CD4-positive, alpha-beta T cell (primary cell): Measurements from ENCODE around the gene GUCD1. TPM values are rescaled to one million over a fixed set of nuclear protein-coding genes. Genes with fewer than 3 reads are reported as not detected.

Source experiments
- ATAC-seq: fragments of 200-7000 bp; cut with Tn5 transposase; one replicate; pipeline ENCODE4 v1.10.0; 2022; ENCODE audit warnings: mild to moderate bottlenecking; ENCODE audit not compliant: poor library complexity
- CTCF ChIA-PET: fragments of 350-600 bp; sonication (Branson Sonifier 250); formaldehyde crosslinking; loops from one replicate; lab custom pipeline; 2021; ENCODE audit warnings: antibody characterized with exemption, inconsistent platforms; lab: Charles Lee
- POLR2A ChIA-PET: fragments of 350-600 bp; sonication (Branson Sonifier 250); formaldehyde crosslinking; loops from one replicate; lab custom pipeline; 2021; ENCODE audit warnings: antibody characterized with exemption, inconsistent platforms; lab: Charles Lee
- DNase-seq, 14 experiments: peaks; one replicate each; pipeline ENCODE4 v3.0.0-alpha.2; 2013 to 2020; ENCODE audit warnings: mixed read lengths in 2 of 14
- H3K27ac ChIP-seq, 2 donors: one replicate each; pipeline versions ENCODE4 v1.5.1 to v1.7.0; 2013; ENCODE audit warnings: low read length in 2 of 2, low read depth in 1 of 2, mild to moderate bottlenecking in 1 of 2
- H3K27me3 ChIP-seq, 2 experiments: 1 replicate in 1 of 2; 2 replicates in 1 of 2; pipeline versions ENCODE4 v1.6.1 to v1.7.0; 2013; ENCODE audit warnings: low read length in 2 of 2, control low read depth in 1 of 2, mild to moderate bottlenecking in 1 of 2, moderate library complexity in 1 of 2; ENCODE audit not compliant: insufficient read depth in 2 of 2, control insufficient read depth in 1 of 2
- H3K36me3 ChIP-seq: one replicate; pipeline ENCODE4 v1.6.1; 2013; ENCODE audit warnings: low read length, control low read depth; ENCODE audit not compliant: insufficient read depth
- H3K4me1 ChIP-seq: one replicate; pipeline ENCODE4 v1.6.1; 2013; ENCODE audit warnings: low read length, control low read depth; ENCODE audit not compliant: insufficient read depth
- H3K4me3 ChIP-seq: one replicate; pipeline ENCODE4 v1.5.1; 2013; ENCODE audit warnings: mild to moderate bottlenecking, low read length, moderate library complexity
- H3K9me3 ChIP-seq, 2 experiments: 1 replicate in 1 of 2; 2 replicates in 1 of 2; pipeline versions ENCODE4 v1.6.1 to v1.7.0; 2013; ENCODE audit warnings: low read length in 2 of 2, mild to moderate bottlenecking in 2 of 2, control low read depth in 1 of 2, moderate library complexity in 1 of 2; ENCODE audit not compliant: control insufficient read depth in 1 of 2, insufficient read depth in 1 of 2
- H3K27ac Mint-ChIP-seq: one replicate; pipeline ENCODE4 v1.8.0; 2020; ENCODE audit warnings: mixed read lengths
- H3K27me3 Mint-ChIP-seq: one replicate; pipeline ENCODE4 v1.8.0; 2021; ENCODE audit warnings: mixed read lengths
- H3K36me3 Mint-ChIP-seq: one replicate; pipeline ENCODE4 v1.8.0; 2021; ENCODE audit warnings: low read depth, mixed read lengths
- H3K4me1 Mint-ChIP-seq: one replicate; pipeline ENCODE4 v1.8.0; 2021; ENCODE audit warnings: low read depth, mixed read lengths
- H3K4me3 Mint-ChIP-seq: one replicate; pipeline ENCODE4 v1.8.0; 2020; ENCODE audit warnings: mild to moderate bottlenecking, mixed read lengths
- H3K9me3 Mint-ChIP-seq: one replicate; pipeline ENCODE4 v1.8.0; 2020; ENCODE audit warnings: mixed read lengths
- CTCF ChIP-seq: fragments of 200-600 bp; IDR thresholded peaks from one replicate; pipeline ENCODE4 v1.8.0; 2022; ENCODE audit warnings: antibody characterized with exemption, mild to moderate bottlenecking
- intact Hi-C, 2 experiments: fragments of 100-400 bp; cut with DNase I in 1 of 2; cut with micrococcal nuclease in 1 of 2; formaldehyde crosslinking; loops; one replicate each; pipeline versions ENCODE4 v1.15.1 to v1.9.0; 2023 to 2025; cut with DNase I, micrococcal nuclease
- total RNA-seq, 174 experiments: library from RNA in 2 of 174; stranded (reverse) in 2 of 174; gene quantifications; one replicate each; pipeline ENCODE4 v1.2.3 and lab custom pipeline; 2021 to 2026

The GUCD1 gene
- total RNA-seq, 2 experiments from 2014 or later, result 60.9 to 68.3 TPM

GRCh38 chr22:24550902-24551435 lies 4.0 kb downstream of the GUCD1 start:
- H3K9me3 ChIP-seq, result no peaks in the 10 kb centered on the region
- DNase-seq, result no peak
- H3K9me3 Mint-ChIP-seq, result no peaks in the 10 kb centered on the region
- H3K4me3 ChIP-seq, result no peak overlapping the region
- no peak overlapping the region for H3K27ac Mint-ChIP-seq
- H3K4me1 ChIP-seq, result peaks cover 21% of the 10 kb centered on the region
- peaks cover 44% of the 10 kb centered on the region for H3K4me1 Mint-ChIP-seq
- peaks cover 39% of the 10 kb centered on the region for H3K36me3 ChIP-seq
- H3K36me3 Mint-ChIP-seq, result peaks cover 62% of the 10 kb centered on the region
- H3K27me3 Mint-ChIP-seq, result no peaks in the 10 kb centered on the region
- no peak overlapping the region for H3K27ac ChIP-seq
- POLR2A ChIA-PET, result no interaction called here
- H3K4me3 Mint-ChIP-seq, result peak overlapping the region; percentile 20
- H3K27me3 ChIP-seq, result no peaks in the 10 kb centered on the region
- ATAC-seq, result no peak
- TF ChIP-seq CTCF, result no peak
- intact Hi-C loops, result loop anchor here in 1 of 2 experiments (5.0 to 10.0 kb wide), 4 partner anchors 636 to 1881 kb away; partner anchors contain the start of genes RAB36 and RSPH14
- CTCF ChIA-PET, result no interaction called here

GRCh38 chr22:24550028-24550901 lies 4.7 kb downstream of the GUCD1 start:
- intact Hi-C loops, result loop anchor here in 1 of 2 experiments (5.0 to 10.0 kb wide), 4 partner anchors 635 to 1882 kb away; partner anchors contain the start of genes RAB36 and RSPH14
- H3K9me3 Mint-ChIP-seq, result no peaks in the 10 kb centered on the region
- peak overlapping the region; percentile 45 for H3K4me3 Mint-ChIP-seq
- CTCF ChIA-PET, result no interaction called here
- H3K36me3 Mint-ChIP-seq, result peaks cover 58% of the 10 kb centered on the region
- H3K27me3 Mint-ChIP-seq, result no peaks in the 10 kb centered on the region
- POLR2A ChIA-PET, result no interaction called here
- no peaks in the 10 kb centered on the region for H3K9me3 ChIP-seq
- DNase-seq, result peak in 2 of 14 experiments; percentile 34 to 45
- H3K4me3 ChIP-seq, result no peak overlapping the region
- peaks cover 40% of the 10 kb centered on the region for H3K36me3 ChIP-seq
- peaks cover 38% of the 10 kb centered on the region for H3K4me1 Mint-ChIP-seq
- no peak for ATAC-seq
- no peak for TF ChIP-seq CTCF
- H3K27ac Mint-ChIP-seq, result no peak overlapping the region
- no peak overlapping the region for H3K27ac ChIP-seq
- H3K4me1 ChIP-seq, result peaks cover 21% of the 10 kb centered on the region
- no peaks in the 10 kb centered on the region for H3K27me3 ChIP-seq

DNA sequence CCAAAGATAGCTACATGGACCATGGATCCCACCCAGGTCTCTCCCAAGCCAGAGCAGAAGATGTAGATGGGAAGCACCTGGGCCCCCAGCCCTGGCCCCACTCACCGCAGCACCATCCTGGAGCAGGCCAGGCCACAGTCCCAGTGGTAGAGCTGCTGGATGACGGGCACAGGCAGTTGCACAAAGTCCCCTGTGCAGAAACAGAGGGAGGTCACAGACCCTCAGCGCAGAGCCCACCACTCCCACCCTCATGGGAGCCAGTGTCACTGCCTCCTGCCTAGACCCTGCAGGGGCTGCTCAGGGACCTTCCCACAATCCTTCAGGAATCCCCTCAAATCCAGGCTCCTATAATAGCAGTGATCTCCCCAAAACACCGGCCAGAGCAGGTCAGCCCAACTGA lies 6.1 kb downstream of the GUCD1 start:
- Mint-ChIP-seq H3K4me3 (peak overlapping the region; percentile 27), H3K9me3 (no peaks in the 10 kb centered on the region), H3K27me3 (no peaks in the 10 kb centered on the region), H3K36me3 (peaks cover 65% of the 10 kb centered on the region), H3K27ac (no peak overlapping the region), H3K4me1 (peaks cover 27% of the 10 kb centered on the region)
- no peak for DNase-seq
- CTCF ChIA-PET, result no interaction called here
- Histone ChIP-seq H3K4me1 (peaks cover 12% of the 10 kb centered on the region), H3K9me3 (no peaks in the 10 kb centered on the region), H3K27me3 (no peaks in the 10 kb centered on the region), H3K36me3 (peaks cover 54% of the 10 kb centered on the region), H3K27ac (no peak overlapping the region), H3K4me3 (no peak overlapping the region)
- POLR2A ChIA-PET, result interaction anchor here (0.6 kb wide), 2 partner anchors 7 to 24 kb away, joined by 3 to 4 read pairs; partner anchors contain the start of gene SNRPD3
- ATAC-seq, result no peak
- no peak for TF ChIP-seq CTCF
- intact Hi-C loops, result no loop called here
